Activated naive CD8-positive, alpha-beta T cell (primary cell): ENCODE results near the gene FBXL7.

ENCODE experiments used
- H3K27ac Mint-ChIP-seq: one replicate; pipeline ENCODE4 v1.8.0; 2021; ENCODE audit warnings: mixed read lengths
- H3K27me3 Mint-ChIP-seq: one replicate; pipeline ENCODE4 v1.8.0; 2021; ENCODE audit warnings: mixed read lengths
- H3K36me3 Mint-ChIP-seq: one replicate; pipeline ENCODE4 v1.8.0; 2021; ENCODE audit warnings: mixed read lengths
- H3K4me1 Mint-ChIP-seq: one replicate; pipeline ENCODE4 v1.8.0; 2021; ENCODE audit warnings: low read depth, mixed read lengths
- H3K4me3 Mint-ChIP-seq: one replicate; pipeline ENCODE4 v1.8.0; 2021; ENCODE audit warnings: mild to moderate bottlenecking, mixed read lengths
- H3K9me3 Mint-ChIP-seq: one replicate; pipeline ENCODE4 v1.8.0; 2021; ENCODE audit warnings: low read depth, mixed read lengths

FBXL7 gene

DNA sequence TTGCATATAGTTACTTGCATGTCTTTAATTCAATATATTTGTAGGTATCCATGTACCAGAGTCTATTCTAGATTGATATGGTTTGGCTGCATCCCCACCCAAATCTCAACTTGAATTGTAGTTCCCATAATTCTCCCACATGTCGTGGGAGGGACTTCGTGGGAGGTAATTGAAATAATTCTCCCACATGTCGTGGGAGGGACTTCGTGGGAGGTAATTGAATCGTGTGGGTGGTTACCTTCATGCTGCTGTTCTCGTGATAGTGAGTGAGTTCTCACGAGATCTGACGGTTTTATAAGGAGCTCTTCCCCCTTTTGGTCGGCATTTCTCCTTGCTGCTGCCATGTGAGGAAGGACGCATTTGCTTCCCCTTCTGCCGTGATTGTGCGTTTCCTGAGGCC, 16.5 kb downstream of the FBXL7 start:
- H3K27ac Mint-ChIP-seq: no peak overlapping the region
- no peaks in the 10 kb centered on the region for H3K4me1 Mint-ChIP-seq
- no peak overlapping the region for H3K4me3 Mint-ChIP-seq
- no peaks in the 10 kb centered on the region for H3K36me3 Mint-ChIP-seq
- H3K27me3 Mint-ChIP-seq: no peaks in the 10 kb centered on the region
- H3K9me3 Mint-ChIP-seq: no peaks in the 10 kb centered on the region

DNA sequence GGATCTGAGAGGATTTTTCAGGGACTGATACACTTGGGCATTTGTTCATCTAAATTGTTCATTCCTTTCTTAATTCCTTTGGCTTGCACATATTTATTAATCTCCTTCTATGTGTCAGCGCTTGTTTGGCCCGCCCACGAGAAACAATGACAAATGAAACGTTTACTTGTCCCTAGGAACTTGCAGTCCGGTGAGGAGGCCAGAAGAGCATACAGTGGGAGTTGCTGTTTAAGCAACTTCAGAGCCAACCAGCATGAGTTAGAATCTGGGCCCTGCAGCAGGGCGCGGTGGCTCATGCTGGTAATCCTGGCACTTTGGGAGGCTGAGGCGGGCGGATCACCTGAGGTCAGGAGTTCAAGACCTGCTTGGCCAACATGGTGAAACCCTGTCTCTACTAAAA, 18.8 kb downstream of the FBXL7 start:
- H3K27me3 Mint-ChIP-seq: no peaks in the 10 kb centered on the region
- H3K4me1 Mint-ChIP-seq: no peaks in the 10 kb centered on the region
- no peak overlapping the region for H3K4me3 Mint-ChIP-seq
- H3K9me3 Mint-ChIP-seq: no peaks in the 10 kb centered on the region
- H3K27ac Mint-ChIP-seq: no peak overlapping the region
- no peaks in the 10 kb centered on the region for H3K36me3 Mint-ChIP-seq

DNA sequence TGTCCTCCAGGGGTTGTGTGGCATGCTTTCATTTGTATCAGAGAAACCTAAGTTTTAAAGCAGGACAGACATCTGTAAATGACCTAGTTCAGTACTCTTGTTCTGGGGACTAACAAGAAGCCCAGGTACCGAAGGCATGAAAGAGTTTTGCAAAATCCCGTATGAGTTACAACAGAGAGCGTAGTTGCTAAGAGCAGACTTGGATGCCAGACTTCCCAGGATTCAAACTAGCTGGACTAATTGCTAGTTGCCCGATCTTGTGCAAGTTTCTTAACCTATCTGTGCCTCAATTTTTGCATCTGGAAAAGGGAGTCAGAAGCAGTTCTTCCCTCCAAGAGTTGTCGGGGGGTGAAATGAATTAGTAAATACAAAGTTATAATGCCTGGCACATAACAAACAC, 20.9 kb downstream of the FBXL7 start:
- Mint-ChIP-seq H3K36me3 (no peaks in the 10 kb centered on the region), H3K4me3 (no peak overlapping the region), H3K4me1 (no peaks in the 10 kb centered on the region), H3K27me3 (peaks cover 1% of the 10 kb centered on the region), H3K9me3 (no peaks in the 10 kb centered on the region), H3K27ac (no peak overlapping the region)

DNA sequence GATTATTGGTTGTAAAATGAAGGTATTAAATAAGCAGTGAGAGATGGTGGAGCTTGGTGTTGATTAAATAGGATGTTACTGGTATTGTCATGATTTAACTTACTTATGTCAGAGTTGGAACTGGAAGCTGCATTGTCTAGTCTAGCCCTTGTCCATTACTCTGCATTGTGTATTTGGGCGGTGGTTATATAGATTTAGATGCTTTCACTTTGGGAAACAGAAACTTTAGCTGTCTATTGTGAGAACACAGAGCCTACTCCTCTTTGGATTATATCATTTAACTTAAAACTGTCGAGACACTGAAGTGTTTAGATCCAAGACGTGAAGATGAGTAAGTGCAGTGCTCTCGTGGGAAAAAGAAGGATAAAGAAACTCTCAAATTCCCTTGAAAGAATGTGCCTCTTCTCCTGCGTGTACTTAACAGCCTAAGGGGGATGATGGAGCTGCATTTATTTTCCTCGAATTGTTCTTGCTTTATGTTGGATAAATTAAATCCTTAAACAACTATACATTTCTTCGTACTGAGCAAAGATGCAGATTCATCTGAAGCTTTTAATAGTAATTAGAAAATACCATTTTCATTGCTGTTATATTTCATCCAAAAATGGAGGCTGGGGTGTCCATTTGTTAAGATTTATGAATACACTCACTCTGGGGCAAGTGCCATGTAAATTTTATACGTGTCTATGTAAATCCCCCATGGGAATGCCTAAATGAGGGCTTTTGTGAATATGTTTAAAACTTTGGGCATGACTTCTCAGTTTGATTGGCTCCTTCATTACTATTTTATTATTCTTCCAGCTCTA, 21.6 kb downstream of the FBXL7 start:
- Mint-ChIP-seq H3K4me1 (no peaks in the 10 kb centered on the region), H3K4me3 (no peak overlapping the region), H3K27me3 (peaks cover 1% of the 10 kb centered on the region), H3K36me3 (no peaks in the 10 kb centered on the region), H3K27ac (no peak overlapping the region), H3K9me3 (no peaks in the 10 kb centered on the region)

DNA sequence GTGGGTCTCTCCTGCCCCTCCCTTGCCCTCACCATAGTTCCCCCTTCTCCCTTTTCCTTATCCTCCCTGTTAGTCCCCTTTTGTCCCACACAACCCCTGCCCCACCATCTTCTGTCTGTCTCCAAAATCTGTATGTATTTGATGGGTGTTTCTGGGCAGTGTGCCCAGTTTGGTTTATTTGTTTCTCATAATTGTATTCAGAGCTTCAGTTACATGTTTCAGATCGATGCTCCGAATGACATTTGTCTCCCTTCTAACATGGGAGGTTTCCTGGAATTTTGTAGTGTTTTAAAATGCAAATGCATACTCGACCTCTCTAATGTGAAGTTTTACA, 22.2 kb downstream of the FBXL7 start:
- Mint-ChIP-seq H3K36me3 (no peaks in the 10 kb centered on the region), H3K27me3 (peaks cover 1% of the 10 kb centered on the region), H3K27ac (no peak overlapping the region), H3K9me3 (no peaks in the 10 kb centered on the region), H3K4me3 (no peak overlapping the region), H3K4me1 (no peaks in the 10 kb centered on the region)

DNA sequence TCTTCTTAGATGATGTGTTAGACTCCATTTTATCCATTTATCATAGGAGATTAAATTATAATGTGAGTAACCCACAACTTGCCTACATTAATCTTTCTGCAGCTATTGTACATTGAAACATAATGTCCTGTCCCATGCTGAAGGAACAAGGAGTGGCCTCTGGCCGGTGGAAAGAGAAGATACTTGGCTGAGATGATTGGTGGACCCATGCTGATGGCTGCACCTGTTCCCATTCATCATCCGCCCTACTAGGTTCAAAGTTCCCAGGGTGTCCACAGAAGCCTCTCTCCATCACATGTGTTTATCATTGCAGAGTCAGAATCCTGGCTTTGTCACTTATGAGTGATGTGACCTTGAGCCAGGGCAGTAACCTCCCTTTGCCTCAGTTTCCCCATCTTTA, 24.7 kb downstream of the FBXL7 start:
- peaks cover 1% of the 10 kb centered on the region for H3K27me3 Mint-ChIP-seq
- H3K4me1 Mint-ChIP-seq: no peaks in the 10 kb centered on the region
- H3K9me3 Mint-ChIP-seq: no peaks in the 10 kb centered on the region
- H3K4me3 Mint-ChIP-seq: no peak overlapping the region
- no peak overlapping the region for H3K27ac Mint-ChIP-seq
- H3K36me3 Mint-ChIP-seq: no peaks in the 10 kb centered on the region

DNA sequence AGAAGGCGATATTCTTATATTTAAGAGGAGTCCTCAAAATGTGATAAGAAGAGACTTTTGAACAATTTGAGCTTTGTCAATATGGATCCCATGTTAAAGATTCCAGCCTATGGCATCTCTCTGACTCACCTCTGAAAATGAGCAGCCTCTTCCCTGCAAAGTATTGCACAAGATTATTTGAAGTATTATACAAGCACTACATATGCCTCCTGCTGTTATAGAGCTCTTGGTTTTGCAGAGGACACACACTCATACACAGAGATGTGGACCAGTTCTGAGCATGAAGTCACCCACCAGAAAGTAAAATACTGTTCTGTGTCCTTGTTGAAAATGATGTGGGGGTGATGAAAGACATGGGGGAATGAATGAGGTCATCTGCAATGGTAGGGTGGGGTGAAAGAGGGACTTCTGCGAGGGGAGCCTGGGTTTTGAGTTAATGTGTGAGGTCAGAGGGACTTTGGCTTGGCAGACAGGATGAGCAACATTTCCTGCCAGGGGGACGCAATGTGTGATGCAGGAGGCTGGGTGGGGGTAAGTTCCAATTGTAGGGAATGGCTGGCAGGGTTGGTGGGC, 25.8 kb downstream of the FBXL7 start:
- Mint-ChIP-seq H3K4me1 (no peaks in the 10 kb centered on the region), H3K27me3 (peaks cover 1% of the 10 kb centered on the region), H3K4me3 (no peak overlapping the region), H3K27ac (no peak overlapping the region), H3K36me3 (no peaks in the 10 kb centered on the region), H3K9me3 (no peaks in the 10 kb centered on the region)

DNA sequence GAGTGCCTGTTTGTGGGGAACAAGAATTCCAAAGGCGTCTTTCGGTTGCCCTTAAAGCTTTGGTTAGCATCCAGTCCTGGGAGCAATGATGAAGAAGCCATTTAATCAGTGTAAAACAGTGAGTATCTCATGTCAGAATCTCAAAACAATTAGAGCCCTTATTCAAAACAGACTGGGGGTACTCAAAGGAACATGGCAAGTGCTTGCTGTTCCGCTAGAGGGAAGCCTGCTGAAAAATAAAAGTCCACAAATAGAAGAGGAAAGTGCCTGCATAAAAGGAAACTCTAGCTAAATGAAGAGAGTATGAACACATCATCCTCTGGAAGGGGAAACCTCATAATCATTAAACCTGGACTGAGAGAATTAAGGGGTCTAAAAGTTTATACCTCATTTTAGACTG, 26.4 kb downstream of the FBXL7 start:
- H3K4me1 Mint-ChIP-seq: no peaks in the 10 kb centered on the region
- H3K9me3 Mint-ChIP-seq: no peaks in the 10 kb centered on the region
- no peak overlapping the region for H3K27ac Mint-ChIP-seq
- no peaks in the 10 kb centered on the region for H3K36me3 Mint-ChIP-seq
- H3K4me3 Mint-ChIP-seq: no peak overlapping the region
- peaks cover 1% of the 10 kb centered on the region for H3K27me3 Mint-ChIP-seq

DNA sequence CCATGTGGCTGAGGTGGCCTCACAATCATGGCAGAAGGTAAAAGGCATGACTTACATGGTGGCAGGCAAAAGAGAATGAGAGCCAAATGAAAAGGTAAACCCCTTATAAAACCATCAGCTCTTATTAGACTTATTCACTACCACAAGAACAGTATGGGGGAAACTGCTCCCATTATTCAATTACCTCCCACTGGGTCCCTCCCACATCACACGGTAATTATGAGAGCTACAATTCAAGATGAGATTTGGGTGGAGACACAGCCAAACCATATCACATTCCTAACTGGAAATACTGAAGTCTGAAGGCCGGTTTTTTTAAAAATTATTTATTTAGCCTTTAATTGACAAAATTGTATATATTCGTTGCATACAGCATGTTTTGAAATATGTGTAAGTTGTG, 28.5 kb downstream of the FBXL7 start:
- Mint-ChIP-seq H3K27me3 (peaks cover 1% of the 10 kb centered on the region), H3K4me3 (no peak overlapping the region), H3K27ac (no peak overlapping the region), H3K4me1 (no peaks in the 10 kb centered on the region), H3K36me3 (no peaks in the 10 kb centered on the region), H3K9me3 (no peaks in the 10 kb centered on the region)

DNA sequence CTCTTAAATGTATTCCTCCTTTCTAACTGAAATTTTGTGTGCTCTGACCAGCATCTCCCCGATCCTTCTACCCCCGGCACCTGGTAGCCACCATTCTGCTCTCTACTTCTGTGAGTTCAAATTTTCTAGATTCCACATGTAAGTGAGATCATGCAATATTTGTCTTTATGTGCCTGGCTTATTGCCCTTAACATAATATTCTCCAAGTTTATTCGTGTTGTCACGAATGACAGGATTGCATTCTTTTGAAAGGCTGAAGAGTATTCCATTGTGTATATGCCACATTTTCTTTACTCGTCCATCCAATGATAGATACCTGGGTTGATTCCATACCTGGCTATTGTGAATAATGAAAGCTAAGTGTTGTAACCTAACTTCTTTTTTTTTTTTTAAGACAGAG, 29.0 kb downstream of the FBXL7 start:
- H3K36me3 Mint-ChIP-seq: no peaks in the 10 kb centered on the region
- no peaks in the 10 kb centered on the region for H3K9me3 Mint-ChIP-seq
- no peaks in the 10 kb centered on the region for H3K4me1 Mint-ChIP-seq
- no peak overlapping the region for H3K4me3 Mint-ChIP-seq
- H3K27me3 Mint-ChIP-seq: peaks cover 1% of the 10 kb centered on the region
- no peak overlapping the region for H3K27ac Mint-ChIP-seq

DNA sequence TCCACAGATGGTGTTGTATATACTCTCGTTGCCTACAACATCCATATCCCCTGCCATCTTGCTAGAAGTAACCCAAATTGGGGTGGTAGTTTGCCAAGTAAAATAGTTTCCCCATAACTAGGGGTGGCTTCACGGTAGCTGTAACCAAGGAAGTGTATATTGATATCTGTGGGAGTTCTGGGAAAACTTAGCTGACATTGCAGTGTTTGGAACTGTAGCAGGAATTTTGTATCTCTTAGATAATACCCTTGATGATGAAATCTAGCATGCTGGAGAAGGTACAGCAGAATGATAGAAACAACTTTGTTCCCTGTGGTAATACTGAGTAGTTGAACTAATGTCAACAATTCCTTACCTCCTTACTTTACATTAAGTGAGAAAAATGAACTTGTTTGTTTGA, 29.8 kb downstream of the FBXL7 start:
- Mint-ChIP-seq H3K4me1 (no peaks in the 10 kb centered on the region), H3K36me3 (no peaks in the 10 kb centered on the region), H3K27me3 (no peaks in the 10 kb centered on the region), H3K9me3 (no peaks in the 10 kb centered on the region), H3K4me3 (no peak overlapping the region), H3K27ac (no peak overlapping the region)

DNA sequence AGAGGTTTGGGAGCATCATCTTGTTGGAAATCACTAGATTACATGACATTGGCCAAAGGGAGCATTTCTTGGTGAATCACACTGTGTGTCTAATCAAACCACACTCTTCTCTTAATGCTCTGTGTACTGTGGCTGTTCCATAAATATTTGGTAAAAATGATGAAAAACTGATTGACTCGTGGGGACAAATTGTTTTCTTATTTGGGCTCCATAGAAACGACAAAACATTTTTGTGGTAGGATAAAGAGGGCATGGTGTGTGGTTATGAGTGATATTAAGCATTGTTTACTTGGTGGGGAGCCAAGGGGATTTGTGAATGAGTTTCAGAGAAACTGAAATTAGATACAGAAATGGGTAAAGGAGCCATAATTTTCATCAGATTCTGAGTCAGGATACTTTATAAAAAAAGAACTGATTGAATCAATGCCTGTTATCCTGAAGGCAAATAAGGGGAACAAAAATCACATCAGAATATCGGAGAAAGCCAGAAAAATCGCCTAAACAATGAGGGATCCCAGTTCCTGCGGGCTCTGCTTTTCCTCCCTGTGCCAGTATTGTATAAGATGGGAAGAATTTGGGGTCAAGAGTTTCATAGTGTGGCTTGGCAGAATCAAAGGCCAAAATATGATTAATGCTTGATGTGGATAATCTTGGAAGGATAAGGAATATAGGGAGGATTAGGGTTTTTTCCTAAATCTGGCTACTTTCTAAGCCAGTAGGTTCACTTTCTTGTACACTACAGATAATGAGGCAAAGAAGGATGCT, 33.3 kb downstream of the FBXL7 start:
- Mint-ChIP-seq H3K27me3 (no peaks in the 10 kb centered on the region), H3K4me3 (no peak overlapping the region), H3K9me3 (no peaks in the 10 kb centered on the region), H3K36me3 (no peaks in the 10 kb centered on the region), H3K4me1 (no peaks in the 10 kb centered on the region), H3K27ac (no peak overlapping the region)

DNA sequence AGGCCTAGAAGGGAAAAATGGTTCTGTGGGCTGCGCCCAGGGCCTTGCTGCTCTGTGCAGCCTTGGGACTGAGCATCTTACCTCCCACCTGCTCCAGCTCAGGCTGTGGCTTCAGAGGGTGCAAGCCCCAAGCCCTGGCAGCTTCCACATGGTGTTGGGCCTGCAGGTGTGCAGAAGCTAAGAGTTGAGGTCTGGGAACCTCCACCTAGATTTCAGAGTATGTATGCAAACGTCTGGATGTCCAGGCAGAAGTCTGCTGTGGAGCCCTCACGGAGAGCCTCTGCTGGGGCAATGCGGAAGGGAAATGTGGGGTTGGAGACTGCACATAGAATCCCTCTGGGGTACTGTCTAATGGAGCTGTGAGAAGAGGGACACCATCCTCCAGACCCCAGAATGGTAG, 36.0 kb downstream of the FBXL7 start:
- Mint-ChIP-seq H3K36me3 (no peaks in the 10 kb centered on the region), H3K27me3 (no peaks in the 10 kb centered on the region), H3K4me1 (no peaks in the 10 kb centered on the region), H3K27ac (no peak overlapping the region), H3K4me3 (no peak overlapping the region), H3K9me3 (no peaks in the 10 kb centered on the region)

DNA sequence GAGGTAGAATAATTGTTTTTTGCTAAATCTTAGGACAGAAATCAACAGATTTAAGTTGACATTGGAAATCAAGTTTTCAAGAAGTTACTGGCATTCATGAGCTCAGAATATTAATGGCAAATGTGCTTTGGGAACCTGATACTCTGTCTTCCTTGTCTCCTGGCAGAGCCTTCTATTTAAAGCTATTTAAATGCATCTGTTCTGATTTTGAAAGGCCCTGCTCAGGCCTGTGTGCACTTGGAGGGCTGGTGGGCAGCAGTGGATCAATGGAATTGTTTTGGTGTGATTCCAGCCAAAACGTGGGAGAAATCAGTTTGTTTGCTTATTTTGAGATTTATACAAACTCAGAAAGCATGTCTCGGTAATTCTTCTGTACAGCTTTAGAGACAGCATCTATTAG, 38.5 kb downstream of the FBXL7 start:
- Mint-ChIP-seq H3K27ac (no peak overlapping the region), H3K9me3 (no peaks in the 10 kb centered on the region), H3K36me3 (no peaks in the 10 kb centered on the region), H3K4me3 (no peak overlapping the region), H3K27me3 (no peaks in the 10 kb centered on the region), H3K4me1 (no peaks in the 10 kb centered on the region)

DNA sequence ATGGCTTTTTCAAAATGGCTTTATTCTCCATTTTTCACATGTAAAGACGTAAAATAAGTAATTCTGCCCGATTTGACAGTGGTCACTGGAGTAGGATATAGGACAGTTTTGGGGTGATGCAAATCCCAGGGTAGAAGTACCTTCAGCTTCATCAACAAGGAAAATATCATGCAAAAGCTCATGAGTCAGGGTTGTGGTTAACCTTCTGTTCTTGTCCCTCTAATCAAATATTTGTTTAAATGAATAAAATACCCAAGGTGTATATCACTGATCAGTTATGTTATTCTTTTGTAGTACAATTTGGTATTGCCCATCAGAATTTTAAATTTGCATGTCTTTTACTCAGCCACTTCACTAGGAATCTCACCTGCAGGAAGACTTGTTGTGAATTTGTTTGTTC, 40.0 kb downstream of the FBXL7 start:
- no peak overlapping the region for H3K27ac Mint-ChIP-seq
- H3K4me1 Mint-ChIP-seq: no peaks in the 10 kb centered on the region
- no peaks in the 10 kb centered on the region for H3K9me3 Mint-ChIP-seq
- no peaks in the 10 kb centered on the region for H3K27me3 Mint-ChIP-seq
- no peak overlapping the region for H3K4me3 Mint-ChIP-seq
- H3K36me3 Mint-ChIP-seq: no peaks in the 10 kb centered on the region
